ENCODE measurements around the gene DICER1.

The DICER1 gene

GRCh38 chr14:95119336-95119735 is 38.0 kb downstream of the DICER1 start:
- no peak for DNase-seq

- DNase-seq: no peak
Measured at GRCh38 chr14:95117937-95118721, 39.2 kb downstream of the DICER1 start.

GRCh38 chr14:95113476-95113875 is 43.9 kb downstream of the DICER1 start:
- DNase-seq: no peak

- DNase-seq: no peak
Measured at GRCh38 chr14:95111507-95112164, 45.7 kb downstream of the DICER1 start.

- no peak for DNase-seq
Measured at GRCh38 chr14:95110178-95110577, 47.2 kb downstream of the DICER1 start.

GRCh38 chr14:95107711-95108110 is 49.6 kb downstream of the DICER1 start:
- no peak for DNase-seq

- DNase-seq: no peak
Measured at GRCh38 chr14:95106971-95107370, 50.4 kb downstream of the DICER1 start.

- DNase-seq: no peak
Measured at GRCh38 chr14:95104911-95105310, 52.4 kb downstream of the DICER1 start.

GRCh38 chr14:95102680-95103044 is 54.7 kb downstream of the DICER1 start:
- DNase-seq: no peak

GRCh38 chr14:95101736-95102679 is 55.3 kb downstream of the DICER1 start:
- no peak for DNase-seq

- DNase-seq: peak; percentile 35 to 36
Measured at GRCh38 chr14:95098984-95099599, 58.2 kb downstream of the DICER1 start.

- no peak for DNase-seq
Measured at GRCh38 chr14:95097385-95097784, 59.9 kb downstream of the DICER1 start.

- DNase-seq: no peak
Measured at GRCh38 chr14:95096476-95096875, 60.9 kb downstream of the DICER1 start.

GRCh38 chr14:95095996-95096395 is 61.3 kb downstream of the DICER1 start:
- DNase-seq: no peak

- DNase-seq: no peak
Measured at GRCh38 chr14:95092723-95093122, 64.6 kb downstream of the DICER1 start.

GRCh38 chr14:95091581-95091980 is 65.7 kb downstream of the DICER1 start:
- DNase-seq: no peak

- DNase-seq: no peak
Measured at GRCh38 chr14:95088665-95089064, 68.7 kb downstream of the DICER1 start.

GRCh38 chr14:95087619-95088018 is 69.7 kb downstream of the DICER1 start:
- DNase-seq: no peak

- DNase-seq: no peak
Measured at GRCh38 chr14:95085321-95085720, 72.0 kb downstream of the DICER1 start.

GRCh38 chr14:95078867-95079266 is 78.5 kb downstream of the DICER1 start:
- no peak for DNase-seq

GRCh38 chr14:95077345-95077744 is 80.0 kb downstream of the DICER1 start:
- no peak for DNase-seq

GRCh38 chr14:95075789-95076188 is 81.5 kb downstream of the DICER1 start:
- no peak for DNase-seq

- no peak for DNase-seq
Measured at GRCh38 chr14:95073947-95074346, 83.4 kb downstream of the DICER1 start.

Measured in CD4-positive, alpha-beta T cell treated with Interleukin-1 beta for 1 hour (primary cell).